CD4-positive, CD25-positive, alpha-beta regulatory T cell (primary cell): ENCODE results near the gene TMUB1. TPM values are rescaled to one million over a fixed set of nuclear protein-coding genes. Genes with fewer than 3 reads are reported as not detected.

Experiments used
- ATAC-seq, 2 donors: fragments of 150-1000 bp; cut with Tn5 transposase; one replicate each; pipeline ENCODE4 v1.10.0; 2021; ENCODE audit warnings: low read depth in 2 of 2, moderate number of reproducible peaks in 2 of 2, moderate library complexity in 1 of 2
- DNase-seq, 3 donors: peaks; one replicate each; pipeline versions ENCODE4 v3.0.0 to v3.0.0-alpha.2; 2012 to 2022; ENCODE audit warnings: mixed read lengths in 1 of 3
- H3K27ac ChIP-seq: one replicate; pipeline ENCODE4 v1.7.0; 2013; ENCODE audit warnings: mild to moderate bottlenecking, low read length; ENCODE audit not compliant: insufficient read depth, poor library complexity, severe bottlenecking
- H3K27me3 ChIP-seq: one replicate; pipeline ENCODE4 v1.7.0; 2013; ENCODE audit warnings: low read length; ENCODE audit not compliant: control insufficient read depth, insufficient read depth
- H3K36me3 ChIP-seq: one replicate; pipeline ENCODE4 v1.7.0; 2013; ENCODE audit warnings: mild to moderate bottlenecking, low read length, moderate library complexity; ENCODE audit not compliant: control insufficient read depth, insufficient read depth
- H3K4me1 ChIP-seq: 2 replicates; pipeline ENCODE4 v1.7.0; 2013; ENCODE audit warnings: mild to moderate bottlenecking, low read length; ENCODE audit not compliant: insufficient read depth, control insufficient read depth, poor library complexity, severe bottlenecking
- H3K4me3 ChIP-seq: one replicate; pipeline ENCODE4 v1.7.0; 2013; ENCODE audit warnings: low read depth, mild to moderate bottlenecking, low read length, moderate library complexity
- H3K9me3 ChIP-seq, 2 experiments: 1 replicate in 1 of 2; 2 replicates in 1 of 2; pipeline ENCODE4 v1.7.0; 2013; ENCODE audit warnings: low read length in 2 of 2, mild to moderate bottlenecking in 1 of 2, moderate library complexity in 1 of 2; ENCODE audit not compliant: control insufficient read depth in 2 of 2
- H3K27ac Mint-ChIP-seq, 3 donors: one replicate each; pipeline ENCODE4 v1.8.0; 2020 to 2022; ENCODE audit warnings: mild to moderate bottlenecking in 3 of 3, mixed read lengths in 3 of 3, moderate library complexity in 2 of 3
- H3K27me3 Mint-ChIP-seq: one replicate; pipeline ENCODE4 v1.8.0; 2022; ENCODE audit warnings: mild to moderate bottlenecking, mixed read lengths
- H3K36me3 Mint-ChIP-seq: one replicate; pipeline ENCODE4 v1.8.0; 2020; ENCODE audit warnings: mixed read lengths
- H3K4me1 Mint-ChIP-seq, 4 donors: one replicate each; pipeline ENCODE4 v1.8.0; 2020 to 2022; ENCODE audit warnings: mixed read lengths in 4 of 4, mild to moderate bottlenecking in 1 of 4
- H3K4me3 Mint-ChIP-seq, 4 donors: one replicate each; pipeline ENCODE4 v1.8.0; 2020 to 2022; ENCODE audit warnings: mild to moderate bottlenecking in 4 of 4, mixed read lengths in 4 of 4, moderate library complexity in 3 of 4
- H3K9me3 Mint-ChIP-seq, 7 donors: one replicate each; pipeline ENCODE4 v1.8.0; 2020 to 2022; ENCODE audit warnings: mixed read lengths in 7 of 7, mild to moderate bottlenecking in 3 of 7, moderate library complexity in 2 of 7
- polyA plus RNA-seq, 4 donors: library from polyadenylated mRNA; unstranded; fragments of 300-500 nt; fragmentation: Illumina TruSeq; gene quantifications; one replicate each; pipeline ENCODE4 v1.2.3, GENCODE V29; 2021
- total RNA-seq: library from RNA; stranded (reverse); gene quantifications from one replicate; pipeline ENCODE4 v1.2.3, GENCODE V29; 2022

The TMUB1 gene
- total and polyA plus RNA-seq, 5 donors from 2014 or later: 41.1 to 54.6 (median 51.3) TPM

DNA sequence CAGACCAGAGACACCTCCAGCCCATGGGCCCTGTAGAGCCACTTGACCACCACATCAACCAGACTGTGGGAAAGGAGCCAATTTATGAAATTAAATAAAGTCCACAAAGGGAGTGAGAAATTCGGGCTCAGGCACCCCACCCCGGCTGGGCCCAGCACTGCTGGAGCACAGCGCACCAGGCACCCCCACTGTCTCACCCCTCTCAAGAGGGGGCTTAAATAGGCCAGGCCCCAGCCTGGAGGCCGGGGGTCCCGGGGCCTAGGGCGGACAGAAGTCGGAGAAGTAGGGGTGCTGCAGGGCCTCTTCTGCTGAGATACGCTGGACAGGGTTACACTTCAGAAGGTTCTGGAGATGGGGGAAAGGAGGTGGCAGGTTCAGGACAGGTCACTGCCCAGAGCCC is 29.5 kb downstream of the TMUB1 start:
- peaks cover 28% of the 10 kb centered on the region for H3K4me1 ChIP-seq
- DNase-seq: no peak
- peaks cover 12% of the 10 kb centered on the region for H3K36me3 Mint-ChIP-seq
- H3K36me3 ChIP-seq: no peaks in the 10 kb centered on the region
- peaks cover 0 to 1% (median 0%) of the 10 kb centered on the region in 7 donors for H3K9me3 Mint-ChIP-seq
- H3K4me3 Mint-ChIP-seq: peak overlapping the region in 1 of 4 donors; percentile 56
- H3K4me1 Mint-ChIP-seq: peaks cover 0 to 39% (median 11%) of the 10 kb centered on the region in 4 donors
- no peak overlapping the region for H3K27ac Mint-ChIP-seq
- H3K9me3 ChIP-seq: no peaks in the 10 kb centered on the region
- H3K27ac ChIP-seq: no peak overlapping the region
- H3K27me3 ChIP-seq: no peaks in the 10 kb centered on the region
- no peak overlapping the region for H3K4me3 ChIP-seq
- no peaks in the 10 kb centered on the region for H3K27me3 Mint-ChIP-seq
- ATAC-seq: no peak

DNA sequence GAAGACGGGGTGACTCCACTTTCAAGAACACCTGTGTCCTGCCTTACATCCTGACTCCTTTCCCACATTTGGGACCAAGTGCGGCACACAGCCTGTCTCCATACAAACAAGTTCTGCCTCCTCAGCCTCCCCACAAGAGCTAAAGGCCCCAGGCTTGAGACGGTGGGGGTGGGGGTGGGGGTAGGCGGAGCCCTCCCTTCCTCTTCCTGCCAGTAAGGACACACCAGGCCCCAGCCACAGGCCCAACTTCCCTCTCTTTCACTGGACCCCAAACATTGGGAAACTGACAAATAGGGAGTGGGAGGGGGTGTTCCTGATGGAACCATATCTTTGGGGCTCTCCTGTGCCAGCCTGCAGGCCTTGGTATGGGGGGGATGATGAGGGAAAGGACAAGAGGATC is 30.2 kb downstream of the TMUB1 start:
- H3K27ac ChIP-seq: no peak overlapping the region
- ATAC-seq (no peak), DNase-seq (peak in 1 of 3 donors; percentile 44)
- Mint-ChIP-seq H3K36me3 (peaks cover 12% of the 10 kb centered on the region), H3K27ac (no peak overlapping the region), H3K27me3 (no peaks in the 10 kb centered on the region), H3K4me3 (peak overlapping the region in 1 of 4 donors; percentile 55), H3K4me1 (peaks cover 0 to 35% (median 9%) of the 10 kb centered on the region in 4 donors), H3K9me3 (peaks cover 0 to 1% (median 0%) of the 10 kb centered on the region in 7 donors)
- no peaks in the 10 kb centered on the region for H3K36me3 ChIP-seq
- peaks cover 21% of the 10 kb centered on the region for H3K4me1 ChIP-seq
- no peak overlapping the region for H3K4me3 ChIP-seq
- H3K27me3 ChIP-seq: no peaks in the 10 kb centered on the region
- no peaks in the 10 kb centered on the region for H3K9me3 ChIP-seq

DNA sequence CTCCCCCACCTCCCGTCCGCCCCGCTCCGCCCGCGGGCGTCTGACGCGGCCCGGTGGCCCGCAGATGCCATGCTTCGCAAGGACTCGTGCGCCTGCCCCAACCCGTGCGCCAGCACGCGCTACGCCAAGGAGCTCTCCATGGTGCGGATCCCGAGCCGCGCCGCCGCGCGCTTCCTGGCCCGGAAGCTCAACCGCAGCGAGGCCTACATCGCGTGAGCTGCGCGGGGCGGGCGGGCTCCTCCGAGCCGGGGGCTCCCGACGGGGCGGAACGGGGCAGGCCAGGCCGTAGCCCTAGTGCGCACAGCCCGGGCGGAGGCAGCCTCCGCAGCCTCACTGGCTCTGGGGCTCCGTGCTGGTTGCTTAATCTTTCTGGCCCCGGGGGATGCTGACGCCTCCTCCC is 32.2 kb downstream of the TMUB1 start:
- ATAC-seq (peak; percentile 66 to 75), DNase-seq (peak; percentile 25 to 76 (median 62))
- no peak overlapping the region for H3K4me3 ChIP-seq
- H3K27me3 ChIP-seq: no peaks in the 10 kb centered on the region
- peaks cover 11% of the 10 kb centered on the region for H3K4me1 ChIP-seq
- H3K36me3 ChIP-seq: no peaks in the 10 kb centered on the region
- no peak overlapping the region for H3K4me3 Mint-ChIP-seq
- H3K36me3 Mint-ChIP-seq: peaks cover 12% of the 10 kb centered on the region
- H3K4me1 Mint-ChIP-seq: peaks cover 0 to 17% (median 6%) of the 10 kb centered on the region in 4 donors
- no peak overlapping the region for H3K27ac ChIP-seq
- H3K9me3 ChIP-seq: no peaks in the 10 kb centered on the region
- H3K27ac Mint-ChIP-seq: no peak overlapping the region
- no peaks in the 10 kb centered on the region for H3K27me3 Mint-ChIP-seq
- no peaks in the 10 kb centered on the region for H3K9me3 Mint-ChIP-seq

DNA sequence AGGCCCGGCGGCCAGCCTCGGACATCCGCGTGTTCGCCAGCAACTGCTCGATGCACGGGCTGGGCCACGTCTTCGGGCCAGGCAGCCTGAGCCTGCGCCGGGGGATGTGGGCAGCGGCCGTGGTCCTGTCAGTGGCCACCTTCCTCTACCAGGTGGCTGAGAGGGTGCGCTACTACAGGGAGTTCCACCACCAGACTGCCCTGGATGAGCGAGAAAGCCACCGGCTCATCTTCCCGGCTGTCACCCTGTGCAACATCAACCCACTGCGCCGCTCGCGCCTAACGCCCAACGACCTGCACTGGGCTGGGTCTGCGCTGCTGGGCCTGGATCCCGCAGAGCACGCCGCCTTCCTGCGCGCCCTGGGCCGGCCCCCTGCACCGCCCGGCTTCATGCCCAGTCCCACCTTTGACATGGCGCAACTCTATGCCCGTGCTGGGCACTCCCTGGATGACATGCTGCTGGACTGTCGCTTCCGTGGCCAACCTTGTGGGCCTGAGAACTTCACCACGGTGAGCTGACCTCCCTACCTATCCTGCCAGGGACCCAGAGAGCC is 34.3 kb downstream of the TMUB1 start:
- no peak overlapping the region for H3K4me3 ChIP-seq
- no peaks in the 10 kb centered on the region for H3K9me3 ChIP-seq
- no peak overlapping the region for H3K27ac Mint-ChIP-seq
- H3K27me3 Mint-ChIP-seq: no peaks in the 10 kb centered on the region
- H3K36me3 Mint-ChIP-seq: peaks cover 10% of the 10 kb centered on the region
- H3K27me3 ChIP-seq: no peaks in the 10 kb centered on the region
- H3K4me1 Mint-ChIP-seq: peaks cover 0 to 12% (median 5%) of the 10 kb centered on the region in 4 donors
- no peaks in the 10 kb centered on the region for H3K9me3 Mint-ChIP-seq
- peaks cover 11% of the 10 kb centered on the region for H3K4me1 ChIP-seq
- ATAC-seq: no peak
- no peak overlapping the region for H3K4me3 Mint-ChIP-seq
- no peak for DNase-seq
- H3K27ac ChIP-seq: no peak overlapping the region
- no peaks in the 10 kb centered on the region for H3K36me3 ChIP-seq

DNA sequence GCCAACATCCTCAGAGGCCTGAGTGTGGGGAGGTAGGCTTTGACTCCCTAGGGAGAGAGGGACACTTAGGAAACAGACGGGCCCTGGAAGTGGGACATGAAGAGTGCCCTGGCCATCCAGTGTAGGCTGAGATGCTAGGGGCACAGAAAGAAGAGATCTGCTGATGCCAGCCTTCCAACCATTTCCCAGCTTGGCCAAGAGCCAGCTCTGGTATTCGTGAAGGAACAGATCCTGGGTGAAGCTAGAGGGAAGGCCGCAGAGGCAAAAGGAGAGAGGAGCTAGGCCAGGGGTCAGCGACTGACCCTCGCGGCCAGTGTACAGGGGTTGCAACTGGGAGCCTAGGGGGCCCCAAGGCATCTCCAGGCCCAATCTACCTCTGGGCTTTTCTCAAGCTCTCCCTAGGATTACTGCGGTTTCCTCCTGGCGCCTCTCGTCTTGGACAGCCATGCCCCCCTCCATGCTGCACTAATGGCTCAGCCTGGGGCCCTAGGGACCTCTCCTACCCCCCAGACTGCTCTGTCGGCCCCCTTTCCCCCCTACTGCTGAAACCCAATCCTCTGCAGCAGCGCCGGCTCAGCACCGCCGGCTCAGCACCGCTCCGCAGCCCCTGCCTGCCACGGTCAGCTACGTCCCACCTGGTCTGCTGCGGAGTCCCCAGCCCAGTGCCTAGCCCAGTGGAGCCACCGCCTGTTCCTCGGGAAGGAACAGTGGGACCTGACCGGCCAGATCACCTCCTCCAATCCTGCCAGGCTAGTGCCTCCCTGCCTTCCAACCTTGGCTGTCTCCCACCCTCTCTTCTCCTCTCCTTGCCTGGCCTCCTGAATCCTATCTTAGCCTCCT is 35.1 kb downstream of the TMUB1 start, which contains the start of gene ASIC3:
ASIC3 (plus strand) TSS at position 556 of the 840 bp plus-strand sequence. CDS start 355 bp downstream, outside the sequence.
- Histone ChIP-seq H3K4me1 (peaks cover 10% of the 10 kb centered on the region), H3K27ac (no peak within 1 kb of the TSS), H3K36me3 (no peaks in the 10 kb centered on the region), H3K27me3 (no peaks in the 10 kb centered on the region), H3K9me3 (no peaks in the 10 kb centered on the region), H3K4me3 (no peak within 1 kb of the TSS)
- ATAC-seq (no peak), DNase-seq (no peak)
- Mint-ChIP-seq H3K36me3 (peaks cover 10% of the 10 kb centered on the region), H3K27ac (peak within 1 kb of the TSS in 1 of 3 donors; percentile 63), H3K27me3 (no peaks in the 10 kb centered on the region), H3K9me3 (no peaks in the 10 kb centered on the region), H3K4me1 (peaks cover 0 to 8% (median 5%) of the 10 kb centered on the region in 4 donors), H3K4me3 (peak within 1 kb of the TSS in 1 of 4 donors; percentile 52)

DNA sequence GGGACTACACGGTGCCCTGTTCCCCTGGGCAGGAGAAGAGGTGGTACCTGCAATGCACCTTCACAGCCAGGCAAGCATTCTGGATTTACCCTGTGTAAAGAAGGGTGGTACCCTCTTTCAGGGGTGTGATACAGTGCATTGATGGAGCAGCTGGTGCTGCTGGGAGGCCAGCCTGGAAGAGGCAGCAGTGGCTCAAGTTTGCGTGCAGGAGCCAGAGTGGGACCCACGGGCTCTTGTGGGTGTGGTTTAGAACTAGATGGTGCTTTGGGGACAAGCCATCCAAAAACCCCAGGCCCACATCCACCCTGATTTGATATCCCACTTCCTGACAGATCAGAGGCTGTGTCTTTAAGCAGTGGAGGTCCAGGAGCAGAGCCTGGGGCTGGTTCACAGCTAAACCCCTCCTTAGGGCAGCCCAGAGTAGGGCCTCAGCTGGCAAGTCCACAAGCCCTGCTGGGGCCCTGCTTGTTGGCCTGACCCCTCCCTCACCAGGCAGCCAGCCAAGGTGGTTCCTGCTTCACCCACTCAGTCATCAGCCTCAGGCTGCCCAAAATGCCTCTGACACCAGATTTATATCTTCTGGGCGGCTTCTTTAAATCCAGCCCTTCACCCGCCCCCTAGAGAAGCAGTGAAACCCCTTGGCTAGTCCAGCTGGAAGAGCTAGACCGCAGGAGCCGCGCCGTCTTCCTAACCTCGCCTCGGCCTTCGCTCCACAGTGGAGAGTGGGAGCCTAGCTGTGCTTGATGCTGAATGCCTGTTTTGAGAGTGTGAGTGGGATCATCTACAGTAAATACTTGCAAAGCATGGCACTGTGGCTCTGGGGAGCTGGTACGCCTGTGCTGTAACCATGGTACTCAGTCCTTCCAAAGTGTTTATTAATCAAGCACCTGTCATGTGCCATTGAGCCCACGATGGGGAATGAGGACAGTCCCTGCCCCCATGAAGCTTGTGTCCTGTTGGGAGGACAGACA is 36.4 kb downstream of the TMUB1 start:
- no peaks in the 10 kb centered on the region for H3K9me3 ChIP-seq
- H3K4me1 Mint-ChIP-seq: peaks cover 0 to 5% (median 0%) of the 10 kb centered on the region in 4 donors
- H3K4me3 Mint-ChIP-seq: peak overlapping the region in 1 of 4 donors; percentile 52
- H3K27ac ChIP-seq: no peak overlapping the region
- peaks cover 6% of the 10 kb centered on the region for H3K4me1 ChIP-seq
- no peak overlapping the region for H3K4me3 ChIP-seq
- peaks cover 7% of the 10 kb centered on the region for H3K36me3 ChIP-seq
- no peaks in the 10 kb centered on the region for H3K27me3 ChIP-seq
- H3K27ac Mint-ChIP-seq: no peak overlapping the region
- DNase-seq (no peak), ATAC-seq (no peak)
- no peaks in the 10 kb centered on the region for H3K9me3 Mint-ChIP-seq
- H3K36me3 Mint-ChIP-seq: peaks cover 4% of the 10 kb centered on the region
- H3K27me3 Mint-ChIP-seq: no peaks in the 10 kb centered on the region

DNA sequence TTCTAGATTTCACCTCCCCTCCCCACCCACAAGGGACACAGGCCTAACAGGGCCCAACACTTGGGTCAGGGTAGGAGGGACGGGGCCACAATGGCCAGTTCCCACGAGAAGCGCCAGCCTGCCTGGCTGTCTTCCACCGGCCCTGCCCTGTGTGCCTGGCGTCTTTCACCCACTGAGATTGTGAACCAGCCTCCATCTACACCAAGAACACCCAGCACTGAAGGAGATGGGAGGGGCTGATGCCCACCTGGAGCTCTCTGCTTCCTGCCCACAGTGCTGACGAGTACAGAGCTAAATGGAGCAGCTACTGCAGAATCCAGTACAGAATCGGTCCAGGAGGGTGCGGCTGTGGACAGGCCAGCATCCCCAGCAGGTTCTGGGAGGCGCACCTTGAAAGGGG is 37.3 kb downstream of the TMUB1 start:
- peaks cover 7% of the 10 kb centered on the region for H3K36me3 ChIP-seq
- H3K27me3 ChIP-seq: no peaks in the 10 kb centered on the region
- peaks cover 2% of the 10 kb centered on the region for H3K4me1 ChIP-seq
- H3K9me3 ChIP-seq: no peaks in the 10 kb centered on the region
- ATAC-seq (no peak), DNase-seq (no peak)
- H3K36me3 Mint-ChIP-seq: peaks cover 4% of the 10 kb centered on the region
- no peak overlapping the region for H3K27ac ChIP-seq
- peaks cover 0 to 5% (median 0%) of the 10 kb centered on the region in 4 donors for H3K4me1 Mint-ChIP-seq
- peak overlapping the region in 1 of 3 donors; percentile 62 for H3K27ac Mint-ChIP-seq
- H3K4me3 Mint-ChIP-seq: no peak overlapping the region
- H3K9me3 Mint-ChIP-seq: no peaks in the 10 kb centered on the region
- no peaks in the 10 kb centered on the region for H3K27me3 Mint-ChIP-seq
- H3K4me3 ChIP-seq: no peak overlapping the region
